ENCODE data around the gene GNAQ.

GNAQ gene

DNA sequence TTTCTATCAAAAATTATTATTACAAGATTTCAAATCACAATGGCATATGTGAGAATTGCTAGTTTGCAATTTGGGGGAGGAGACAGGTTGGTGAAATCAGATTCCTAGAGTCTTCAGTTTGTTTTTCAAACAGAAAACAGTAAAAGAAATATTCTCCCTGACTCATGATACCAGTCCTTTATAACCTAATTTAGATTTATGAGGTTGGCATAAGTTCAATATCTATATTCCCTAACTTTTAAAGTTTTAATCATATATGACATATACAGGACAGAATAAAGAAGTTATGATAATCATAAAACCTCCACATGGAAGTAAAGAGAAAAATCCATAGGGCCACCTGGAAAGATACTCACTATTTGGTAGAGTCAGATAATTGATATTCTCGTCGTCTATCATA is 216.4 kb downstream of the GNAQ start:
- no peak for DNase-seq (ENCODE audit: low spot score)

DNA sequence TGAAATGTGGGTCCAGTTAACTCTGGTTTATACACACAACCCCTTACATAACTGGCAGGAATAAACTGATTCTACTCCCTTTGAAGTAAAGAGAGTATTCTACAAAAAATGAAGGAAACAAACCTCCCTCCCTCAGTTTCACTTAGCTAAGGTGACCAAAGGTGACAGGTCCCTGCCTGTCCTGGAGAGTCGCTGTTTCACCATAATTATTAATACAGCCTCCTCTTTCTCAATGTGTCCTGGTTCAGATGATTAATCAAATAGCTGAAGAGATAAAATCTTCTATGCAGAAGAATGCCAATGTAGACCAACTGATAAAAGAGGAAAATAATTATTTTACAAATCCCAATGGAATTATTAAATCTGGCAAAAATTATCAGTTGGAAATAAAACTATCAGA is 219.8 kb downstream of the GNAQ start:
- DNase-seq (ENCODE audit: low spot score), result no peak

DNA sequence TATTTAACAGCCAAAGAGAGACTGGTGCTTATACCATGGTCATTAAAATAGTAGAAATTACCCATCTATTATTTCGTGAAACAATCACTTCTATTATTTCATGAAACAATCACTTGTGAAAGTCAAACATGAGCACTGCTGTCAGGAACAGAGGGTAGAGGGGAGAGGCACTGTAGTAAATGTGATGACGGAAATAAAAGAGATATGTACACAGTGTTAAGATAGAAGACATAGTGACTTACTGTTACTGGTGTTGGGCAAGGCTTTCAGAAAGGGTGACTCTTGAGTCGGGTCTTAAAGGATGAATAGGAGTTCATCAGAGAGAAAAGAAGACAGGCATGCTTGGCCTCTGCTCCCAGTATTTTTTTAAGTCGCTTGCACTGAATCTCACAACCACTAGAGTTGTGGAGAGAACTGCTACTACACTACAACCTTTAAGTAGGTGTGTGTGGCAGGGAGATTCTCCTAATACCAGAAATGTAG is 220.9 kb downstream of the GNAQ start:
- DNase-seq (ENCODE audit: low spot score), result no peak

DNA sequence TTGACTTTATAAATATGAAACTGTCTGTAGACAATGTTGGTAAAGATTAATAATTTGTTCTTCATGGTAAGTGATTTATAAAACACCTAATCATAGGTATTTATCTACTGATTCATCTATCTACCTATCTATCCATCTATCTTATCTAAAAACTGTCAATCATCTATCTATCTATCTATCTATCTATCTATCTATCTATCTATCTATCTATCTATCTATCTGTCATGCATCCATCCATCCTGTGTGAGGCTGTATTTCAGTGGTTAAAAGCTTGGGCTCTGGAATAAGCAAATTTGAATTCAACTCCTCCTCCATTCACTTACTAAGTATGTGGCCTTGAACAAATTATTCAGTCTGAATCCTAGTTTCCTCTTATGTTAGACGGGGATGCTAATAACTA is 221.6 kb downstream of the GNAQ start:
- no peak for DNase-seq (ENCODE audit: low spot score)

DNA sequence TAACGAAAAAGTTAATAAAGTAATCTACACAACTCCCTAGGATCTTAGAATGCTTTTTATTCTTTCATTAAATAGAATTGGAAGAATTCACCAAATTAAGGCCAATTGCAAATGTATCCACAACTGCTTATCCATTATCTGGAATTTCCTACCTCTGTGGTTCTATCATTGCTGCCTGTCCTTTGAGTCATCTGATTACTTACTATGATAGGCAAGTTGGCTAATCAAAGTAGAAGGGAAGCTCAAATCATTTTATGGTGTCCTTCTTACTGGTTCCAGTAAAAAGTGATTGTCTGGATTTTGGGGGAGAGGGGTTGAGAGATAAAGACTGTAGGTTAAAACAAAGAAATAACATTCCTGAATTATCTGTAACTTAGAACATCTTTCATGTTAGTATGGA is 222.1 kb downstream of the GNAQ start:
- DNase-seq (ENCODE audit: low spot score), result no peak

DNA sequence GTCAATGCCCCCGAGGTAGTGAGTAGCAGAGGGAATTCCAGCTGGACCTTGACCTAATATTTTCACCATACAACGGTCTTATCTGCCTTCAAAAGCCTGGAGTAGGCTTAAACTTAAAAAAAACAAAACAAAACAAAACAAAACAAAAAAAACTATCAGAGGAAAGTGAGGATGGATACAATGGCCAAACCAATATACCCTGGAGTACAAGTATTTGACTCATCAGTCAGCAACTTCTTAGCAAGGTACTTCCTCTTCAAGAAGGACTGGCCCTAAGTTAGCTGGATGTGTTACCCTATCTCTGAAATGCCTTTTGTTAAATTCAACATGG is 222.9 kb downstream of the GNAQ start:
- DNase-seq (ENCODE audit: low spot score), result no peak

DNA sequence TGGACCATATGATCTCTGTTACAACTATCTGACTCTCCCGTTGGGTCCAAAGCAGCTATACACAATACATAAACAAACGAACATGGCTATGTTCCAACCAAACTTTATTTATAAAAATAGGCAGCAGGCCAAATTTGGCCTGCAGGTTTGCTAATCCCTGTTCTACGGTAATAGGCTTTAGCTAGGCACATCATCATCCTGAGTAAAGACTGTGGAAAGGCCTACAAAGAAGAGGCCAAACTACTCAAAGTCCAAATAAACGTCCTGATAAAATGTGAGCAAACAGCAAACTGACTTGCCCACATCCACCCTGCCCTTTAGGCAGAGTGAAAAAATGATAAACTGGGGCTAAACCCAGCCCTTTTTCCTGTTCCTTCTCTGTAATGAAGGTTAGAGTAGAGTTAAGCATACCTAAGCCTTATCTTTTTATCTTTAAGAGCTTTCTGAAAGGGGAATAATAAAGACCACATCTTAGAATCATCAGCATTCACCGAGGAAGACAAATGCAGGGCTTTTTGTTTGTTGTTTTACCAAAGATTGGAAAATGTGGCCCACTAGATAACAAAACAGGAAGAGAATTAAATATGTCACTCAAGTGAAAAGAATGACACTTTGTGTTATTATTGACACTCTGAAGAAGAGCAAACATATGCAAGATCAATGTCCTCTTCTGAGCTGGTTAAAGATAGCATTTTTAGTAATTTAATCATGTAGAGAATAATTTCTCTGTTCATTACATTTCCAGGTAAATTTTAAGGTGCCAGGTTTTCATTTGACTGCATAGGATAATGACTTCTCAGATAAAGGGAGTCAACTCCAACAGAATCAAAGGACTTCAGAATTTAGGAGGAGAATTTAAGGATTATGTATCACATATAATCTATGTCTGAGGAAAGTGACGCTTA is 223.5 kb downstream of the GNAQ start:
- no peak for DNase-seq (ENCODE audit: low spot score)

DNA sequence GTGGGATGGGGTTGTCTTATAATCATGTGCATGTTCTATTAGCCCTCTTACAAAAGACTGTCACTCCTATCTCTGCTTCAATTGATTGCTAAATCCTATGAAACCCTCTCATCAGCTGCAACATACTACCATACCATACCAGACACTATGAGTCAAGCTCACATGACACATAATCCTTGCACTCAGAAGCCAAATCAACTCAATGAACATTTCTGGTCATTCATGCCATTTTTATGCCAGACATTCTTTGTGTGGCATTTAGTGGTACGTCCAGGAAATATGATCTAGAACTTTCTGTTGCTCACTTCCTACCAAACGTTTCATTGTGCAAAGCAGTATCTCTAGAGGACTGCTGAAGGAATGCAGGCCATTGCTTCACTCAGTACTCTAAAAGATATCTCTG is 224.3 kb downstream of the GNAQ start:
- DNase-seq (ENCODE audit: low spot score), result no peak

DNA sequence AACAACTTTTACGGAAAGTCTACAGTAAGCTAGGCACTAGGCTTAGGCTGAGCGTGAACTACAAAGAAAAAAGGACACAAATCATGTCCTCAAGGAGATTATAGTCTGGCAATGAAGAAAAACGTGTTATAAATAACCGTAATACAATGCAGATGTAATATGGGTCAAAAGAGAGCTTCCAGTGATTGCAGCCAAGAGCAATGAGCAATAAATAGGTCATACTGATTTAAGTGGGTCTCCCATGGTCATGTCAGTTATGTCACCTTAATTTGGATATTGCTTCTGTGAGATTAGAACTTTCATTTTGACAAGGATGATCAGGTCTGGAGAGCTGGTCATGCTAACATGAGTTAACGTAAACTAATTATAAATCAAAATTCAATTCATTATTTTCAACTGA is 224.9 kb downstream of the GNAQ start:
- no peak for DNase-seq (ENCODE audit: low spot score)

DNA sequence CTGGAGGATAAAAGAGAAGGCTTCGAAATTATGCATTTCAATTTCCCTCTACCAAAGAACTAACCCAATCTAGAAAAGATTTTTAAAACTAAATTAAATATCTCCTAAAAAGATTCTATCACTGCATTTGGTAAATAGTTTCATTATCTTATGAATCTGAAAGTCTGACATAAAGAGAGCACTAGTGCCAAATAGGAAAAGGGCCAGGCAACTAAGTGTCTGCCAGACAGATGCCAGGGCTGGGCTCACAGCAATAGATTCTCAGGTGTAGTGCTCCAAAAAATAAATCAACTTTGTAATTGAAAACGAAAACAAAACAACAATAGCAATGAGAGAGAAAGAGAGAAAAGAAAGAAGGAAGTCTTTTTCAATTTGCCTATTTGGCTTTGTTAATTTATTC is 225.8 kb downstream of the GNAQ start:
- no peak for DNase-seq (ENCODE audit: low spot score)

DNA sequence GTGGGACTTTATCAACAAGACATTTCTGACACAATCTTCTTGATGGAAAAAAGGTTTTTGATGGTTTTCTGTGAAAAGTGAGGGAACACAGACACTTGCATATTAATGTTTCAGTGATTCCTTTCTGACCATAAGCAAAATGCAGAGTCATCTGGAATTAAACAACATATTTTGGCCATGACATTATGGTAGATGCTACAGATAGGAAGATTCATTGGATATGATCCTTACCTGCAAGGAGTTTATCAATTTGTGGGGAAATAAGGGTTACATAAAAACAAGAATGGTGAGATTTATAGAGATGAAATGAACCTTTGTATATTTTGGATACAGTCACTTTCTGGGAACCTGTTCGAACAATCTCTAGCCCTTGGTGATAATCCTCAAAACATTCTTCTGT is 228.2 kb downstream of the GNAQ start:
- DNase-seq (ENCODE audit: low spot score), result no peak

DNA sequence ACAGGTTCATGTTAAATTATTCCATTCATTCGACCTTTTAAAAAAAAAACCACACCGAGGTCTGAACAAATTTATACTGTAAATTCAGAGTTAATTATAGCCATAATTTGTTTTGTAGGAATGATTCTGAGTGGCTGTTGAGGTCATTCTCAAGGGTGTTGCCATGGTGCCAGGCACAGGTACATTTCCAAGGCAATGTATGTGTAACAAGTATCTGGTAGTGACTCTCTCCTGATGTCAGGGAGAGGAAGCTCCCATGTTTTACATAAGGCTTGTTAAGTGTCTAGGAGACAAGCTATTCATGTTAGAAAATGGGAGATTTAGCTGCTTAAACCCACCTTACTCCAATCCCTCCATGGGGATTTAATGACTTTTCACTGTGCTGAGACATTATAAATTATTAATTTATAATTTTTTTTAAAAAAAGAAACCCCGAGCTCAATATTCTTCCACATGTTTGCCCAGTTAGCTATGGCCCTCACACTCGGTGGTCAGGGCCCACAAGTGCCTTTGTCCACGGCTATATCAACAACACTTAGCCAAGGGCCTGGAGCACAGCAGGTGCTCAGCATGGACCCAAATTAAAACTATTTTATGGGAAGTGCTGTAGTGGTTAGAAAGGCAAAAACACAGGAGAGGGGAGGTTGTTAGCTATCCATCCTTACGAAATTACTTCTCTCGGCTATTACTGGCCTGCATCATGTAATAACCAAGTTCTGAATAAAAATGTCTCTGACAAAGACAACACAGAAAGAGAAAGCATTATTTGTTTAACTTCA is 228.9 kb downstream of the GNAQ start:
- DNase-seq (ENCODE audit: low spot score), result no peak

DNA sequence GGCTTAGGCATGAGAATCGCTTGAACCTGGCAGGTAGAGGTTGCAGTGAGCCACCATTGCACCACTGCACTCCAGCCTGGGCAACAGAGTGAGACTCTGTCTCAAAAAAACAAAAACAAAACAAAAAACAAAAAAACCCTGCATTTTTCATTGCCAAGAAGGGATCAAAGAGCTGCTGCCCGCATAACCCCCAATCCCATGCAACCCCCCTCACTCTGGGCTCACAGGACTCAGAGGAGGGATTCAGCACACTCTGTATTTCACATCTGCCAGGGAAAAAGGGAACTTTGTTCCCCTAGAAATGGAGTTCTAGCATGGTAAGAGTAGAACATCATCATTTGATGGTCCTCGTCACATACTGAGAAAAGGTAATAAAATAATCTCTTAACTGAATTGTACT is 229.5 kb downstream of the GNAQ start:
- no peak for DNase-seq (ENCODE audit: low spot score)

DNA sequence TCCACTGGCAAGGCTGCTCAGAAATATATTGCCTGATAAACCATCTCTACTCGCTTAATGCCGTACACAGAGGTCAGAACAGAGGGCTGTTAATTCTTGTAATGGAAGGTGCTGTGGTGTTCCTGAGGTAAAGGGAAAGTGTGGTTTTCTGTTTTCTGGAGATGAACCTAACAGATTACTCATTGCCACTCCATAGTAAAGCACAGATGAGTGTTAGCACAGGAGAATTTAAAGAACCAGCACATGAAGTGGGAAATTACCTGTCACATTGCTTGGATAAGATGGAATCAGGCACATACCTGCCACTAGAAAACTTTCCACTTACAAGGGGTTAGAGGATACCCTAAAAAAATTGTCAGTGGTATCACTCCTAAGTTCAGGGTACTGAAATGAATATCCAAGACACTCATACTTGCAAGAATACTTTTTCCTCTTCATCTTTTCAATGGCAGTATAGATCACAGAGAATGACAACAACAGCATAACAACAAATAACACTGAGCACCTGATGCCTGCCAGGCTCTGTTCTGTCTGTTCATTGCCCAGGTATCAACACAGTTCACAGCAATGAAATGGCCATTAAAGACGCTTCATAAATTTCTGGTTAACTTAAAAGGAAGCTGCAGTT is 230.6 kb downstream of the GNAQ start:
- no peak for DNase-seq (ENCODE audit: low spot score)

DNA sequence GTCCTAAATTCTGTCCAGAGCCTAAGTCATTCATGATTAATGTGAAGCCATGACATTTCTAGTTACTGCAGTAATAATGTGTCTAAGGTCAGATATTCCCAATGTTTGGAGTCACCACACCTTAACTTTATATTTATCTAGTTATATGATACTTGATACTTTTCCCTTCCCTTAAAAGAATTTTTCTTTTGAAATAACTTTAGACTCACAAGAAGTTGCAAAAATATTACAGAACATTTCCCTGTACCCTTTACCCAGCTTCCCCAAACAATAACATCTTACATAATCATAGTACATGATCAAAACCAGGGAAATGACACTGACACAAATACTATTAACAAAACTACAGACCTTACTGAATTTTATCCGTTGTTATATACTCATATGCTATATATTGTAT is 233.5 kb downstream of the GNAQ start:
- DNase-seq (ENCODE audit: low spot score), result no peak

DNA sequence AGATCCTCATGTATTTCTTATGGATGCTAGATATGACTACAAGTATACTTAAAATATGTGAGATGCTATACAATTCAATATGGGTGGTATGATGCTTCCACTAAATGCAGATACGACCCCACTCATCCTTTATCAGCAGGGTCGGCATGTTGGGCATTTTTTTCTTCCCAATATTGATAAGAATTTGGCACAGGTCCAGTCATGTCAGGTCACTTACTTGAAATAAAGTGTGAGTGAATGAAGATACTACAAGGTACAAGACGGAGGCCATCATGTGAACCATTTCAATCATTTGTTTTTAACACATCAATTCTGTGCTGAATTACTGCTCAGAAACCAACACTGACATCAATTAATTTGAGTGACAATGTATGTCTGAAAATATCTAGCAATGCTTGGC is 236.6 kb downstream of the GNAQ start:
- DNase-seq (ENCODE audit: low spot score), result no peak

DNA sequence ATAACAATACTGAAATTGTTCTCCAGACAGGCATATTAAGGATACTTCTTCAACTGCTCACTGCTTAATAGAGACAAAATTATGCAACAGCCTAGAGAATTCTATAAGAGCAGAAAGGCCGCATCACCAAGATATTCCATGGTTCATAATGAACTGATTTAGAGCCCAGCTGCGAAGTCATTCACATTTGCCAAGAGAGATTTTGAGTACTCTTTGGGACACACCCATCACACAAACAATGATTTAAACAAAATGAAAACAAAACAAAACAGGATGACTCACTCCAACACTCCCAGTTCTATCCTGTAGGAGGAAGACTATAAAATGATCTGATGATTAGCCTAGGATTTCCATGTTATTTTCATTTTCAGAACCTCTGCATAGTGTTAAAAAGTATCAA is 237.8 kb downstream of the GNAQ start:
- DNase-seq (ENCODE audit: low spot score), result no peak

DNA sequence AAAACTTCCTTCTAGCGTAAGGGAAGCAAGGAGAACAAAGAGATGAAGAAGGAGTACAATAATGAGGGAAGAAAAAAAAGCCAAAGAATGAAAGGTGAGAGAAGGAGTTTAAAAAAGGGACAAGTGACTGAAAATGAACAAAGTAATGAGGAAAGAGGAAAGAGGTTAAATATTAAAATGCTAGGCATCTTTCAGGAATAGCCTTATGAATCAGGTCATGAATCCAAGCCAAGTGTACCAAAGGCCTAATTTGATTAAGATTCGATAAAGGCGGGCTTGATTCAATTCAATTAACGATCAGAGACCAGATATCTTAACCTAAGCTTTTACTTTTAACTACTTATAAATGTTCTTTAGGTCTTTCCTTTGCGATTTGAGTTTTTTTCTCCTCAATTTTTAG is 241.7 kb downstream of the GNAQ start:
- DNase-seq (ENCODE audit: low spot score), result no peak

DNA sequence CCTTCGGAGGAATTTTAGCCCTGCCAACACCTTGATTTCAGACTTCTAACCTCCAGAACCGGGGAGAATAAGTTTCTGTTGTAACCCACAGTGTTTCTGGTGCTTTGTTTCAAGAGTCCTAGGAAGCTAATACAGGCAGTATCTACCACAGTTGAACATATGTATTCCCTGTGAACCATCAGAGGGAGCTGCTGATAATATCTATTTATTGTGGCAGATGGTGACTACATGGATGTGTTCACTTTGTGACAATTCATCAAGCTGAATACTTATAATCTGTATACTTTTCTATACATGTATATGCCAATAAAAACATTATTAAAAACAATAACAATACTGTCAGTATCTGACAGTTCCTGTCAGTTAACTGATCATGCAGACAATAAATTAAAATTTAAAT is 246.3 kb downstream of the GNAQ start:
- DNase-seq (ENCODE audit: low spot score), result no peak

DNA sequence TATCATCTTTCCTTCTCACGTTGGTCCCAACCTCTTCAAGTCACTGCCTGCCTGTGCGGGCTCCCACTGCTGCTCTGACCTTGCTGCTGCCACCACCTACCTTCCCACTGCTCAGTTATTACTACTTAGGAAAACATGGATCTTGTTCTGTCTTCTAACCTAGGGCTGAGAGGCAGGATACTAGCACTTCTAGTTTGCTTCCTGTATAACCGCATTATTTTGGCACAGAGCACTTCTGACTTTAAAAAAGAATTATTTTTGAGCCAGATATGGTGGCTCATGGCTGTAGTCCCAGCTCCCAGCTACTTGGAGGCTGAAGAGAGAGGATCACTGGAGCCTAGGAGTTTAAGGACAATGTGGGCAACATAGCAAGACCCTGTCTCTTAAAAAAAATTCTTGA is 248.1 kb downstream of the GNAQ start:
- no peak for DNase-seq (ENCODE audit: low spot score)

DNA sequence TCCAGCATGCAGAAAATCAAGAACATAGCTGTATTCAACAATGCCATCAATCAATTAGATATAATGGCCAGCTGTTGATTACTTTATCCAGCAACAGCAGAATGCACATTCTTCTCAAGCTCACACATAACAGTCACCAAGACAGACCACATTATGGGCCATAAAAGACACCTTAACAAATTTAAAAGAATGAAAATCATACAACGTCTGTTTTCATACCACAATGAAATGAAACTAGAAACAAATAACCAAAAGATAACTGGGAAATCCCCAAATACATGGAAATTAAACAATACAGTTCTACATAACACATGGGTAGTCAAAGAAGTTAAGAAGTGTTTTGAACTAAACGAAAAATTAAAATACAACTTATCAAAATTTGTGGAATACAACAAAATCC is 252.6 kb downstream of the GNAQ start:
- DNase-seq (ENCODE audit: low spot score), result no peak

DNA sequence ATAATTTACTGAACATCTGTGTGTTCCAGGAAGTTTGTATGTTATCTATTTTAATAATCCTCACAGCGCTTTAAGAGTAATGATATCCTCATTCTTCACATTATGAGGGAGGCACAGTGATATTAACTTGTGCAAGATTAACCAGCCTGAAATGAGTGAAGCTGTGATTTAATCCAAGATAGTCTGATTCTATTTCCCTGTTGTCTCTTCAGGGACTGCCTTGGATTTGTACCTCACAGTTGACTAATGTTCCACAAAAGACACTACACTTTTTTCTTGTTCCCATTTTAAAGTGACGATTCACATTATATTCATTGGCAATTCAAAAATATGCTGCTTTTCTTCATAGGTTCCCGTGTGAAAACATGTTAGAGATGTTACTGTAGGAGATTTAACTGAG is 258.2 kb downstream of the GNAQ start:
- no peak for DNase-seq (ENCODE audit: low spot score)

DNA sequence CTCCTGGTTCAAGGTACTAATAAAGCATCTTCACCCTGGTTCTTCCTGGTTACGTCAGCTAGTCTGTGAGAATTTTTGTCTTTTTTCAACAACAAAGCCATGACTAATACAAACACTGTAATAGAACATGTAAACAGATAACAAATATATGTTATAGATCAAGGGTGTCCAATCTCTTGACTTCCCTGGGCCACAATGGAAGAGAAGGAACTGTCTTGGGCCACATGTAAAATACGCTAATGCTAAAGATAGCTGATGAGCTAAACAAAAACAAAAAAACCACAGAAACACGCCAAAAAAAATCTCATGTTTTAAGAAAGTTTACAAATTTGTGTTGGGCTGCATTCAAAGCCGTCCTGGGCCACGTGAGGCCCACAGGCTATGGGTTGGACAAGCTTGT is 259.0 kb downstream of the GNAQ start:
- no peak for DNase-seq (ENCODE audit: low spot score)

Measured in NAMALWA (cell line).